ENCODE data around the gene NACC2.
"Not testable (repeated sequence)": the region's sequence is repeated elsewhere in the genome, so short reads cannot be mapped to it uniquely, and the experiment has no call there.

Gene NACC2

DNA sequence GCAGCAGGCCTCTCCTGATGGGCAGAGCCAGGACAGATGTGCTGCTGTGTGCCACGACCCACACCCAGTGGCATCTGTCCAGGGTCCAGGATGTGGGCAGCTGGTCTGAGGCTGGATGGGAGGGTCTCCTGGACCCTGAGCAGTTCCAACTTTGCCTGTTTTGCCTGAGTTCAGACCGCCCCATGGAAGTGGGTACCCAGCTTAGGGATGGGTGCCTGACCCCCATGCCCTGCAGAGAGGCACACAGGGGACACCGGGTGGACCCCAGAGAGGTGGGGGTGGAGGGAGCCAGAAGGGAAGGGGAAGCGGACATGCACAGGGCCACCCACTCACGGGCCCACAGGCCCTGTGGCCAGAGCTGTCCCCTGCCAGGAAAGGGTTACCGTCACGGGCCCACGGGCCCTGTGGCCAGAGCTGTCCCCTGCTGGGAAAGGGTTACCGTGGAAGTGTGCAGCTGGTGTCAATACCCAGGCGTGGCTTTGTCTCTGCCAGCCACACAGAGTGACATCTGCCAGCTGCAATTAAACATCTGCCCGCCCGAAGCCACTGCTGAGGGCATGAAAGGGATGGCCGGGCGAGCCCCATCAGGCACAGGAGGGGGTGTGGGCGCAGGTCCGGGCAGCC is 50.0 kb downstream of the NACC2 start:
- DNase-seq (ENCODE audit: low read depth): no peak

DNA sequence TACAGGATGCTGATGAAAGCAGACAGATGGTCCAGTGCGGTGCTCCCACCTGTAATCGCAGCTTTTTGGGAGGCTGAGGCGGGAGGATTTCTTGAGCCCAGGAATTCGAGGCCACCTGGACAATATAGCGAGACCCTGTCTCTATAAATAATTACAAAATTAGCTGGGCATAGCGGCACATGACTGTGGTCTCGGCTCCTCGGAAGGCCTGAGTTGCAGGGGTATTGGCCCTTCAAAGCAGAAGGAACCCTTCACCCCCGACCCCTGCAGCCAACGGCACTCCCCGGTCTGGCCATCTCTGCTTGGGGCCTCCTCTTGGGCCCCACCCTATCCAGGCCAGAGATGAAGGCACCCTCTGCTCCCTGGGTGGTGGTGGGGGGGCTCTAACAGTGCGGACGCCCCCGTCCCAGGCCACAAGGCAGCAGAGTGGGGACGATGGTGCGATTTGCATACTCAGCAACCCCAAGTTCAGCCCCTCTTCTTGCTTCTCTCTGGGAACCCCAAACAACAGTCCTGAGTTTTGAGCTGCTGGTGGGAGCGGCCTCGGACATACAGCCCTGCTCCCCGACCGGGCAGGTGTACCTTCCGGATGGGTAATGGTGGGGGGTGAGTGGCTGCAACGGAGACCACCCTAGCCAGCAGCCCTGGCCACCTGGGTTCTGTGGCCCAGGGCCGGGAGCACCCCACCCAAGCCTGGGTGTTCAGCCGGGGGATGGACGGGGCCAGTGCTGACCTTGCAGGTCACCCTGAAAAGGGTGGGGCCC is 50.7 kb downstream of the NACC2 start:
- no peak for DNase-seq (ENCODE audit: low read depth)

DNA sequence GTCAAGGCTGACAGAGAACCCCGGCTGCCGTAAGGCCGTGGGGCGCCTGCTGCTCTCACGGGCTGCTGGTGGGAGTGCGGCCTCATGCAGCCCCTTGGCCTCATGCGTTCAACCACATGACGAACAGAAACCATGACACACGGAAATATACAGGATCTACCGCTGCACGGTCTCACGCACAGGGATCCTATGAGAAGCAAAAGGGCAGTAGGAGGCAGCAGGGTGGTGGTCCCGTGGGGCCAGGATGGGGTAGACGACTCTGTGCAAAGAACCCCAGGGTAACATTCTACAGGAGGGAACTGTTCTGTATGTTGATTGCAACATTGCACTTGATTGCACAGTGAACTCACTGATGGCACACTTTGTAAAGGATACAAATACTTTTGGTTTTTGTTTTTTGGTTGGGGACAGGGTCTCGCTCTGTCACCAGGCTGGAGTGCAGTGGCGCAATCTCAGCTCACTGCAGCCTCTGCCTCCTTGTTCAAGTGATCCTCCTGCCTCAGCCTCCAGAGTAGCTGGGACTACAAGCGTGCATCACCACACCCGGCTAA is 51.6 kb downstream of the NACC2 start:
- no peak for DNase-seq (ENCODE audit: low read depth)

DNA sequence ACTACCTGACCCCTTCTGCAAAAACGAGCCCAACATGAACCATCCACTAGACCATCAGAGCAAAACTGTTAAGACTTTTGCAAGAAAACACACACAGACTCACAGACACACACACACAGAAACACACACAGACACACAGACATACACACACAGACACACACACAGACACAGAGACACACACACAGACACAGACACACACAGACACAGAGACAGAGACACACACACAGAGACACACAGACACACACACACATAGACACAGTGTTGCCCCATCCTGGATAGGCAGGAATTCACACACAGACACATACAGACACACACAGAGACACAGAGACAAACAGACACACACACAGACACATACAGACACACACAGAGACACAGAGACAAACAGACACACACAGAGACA is 52.5 kb downstream of the NACC2 start:
- no peak for DNase-seq (ENCODE audit: low read depth)

DNA sequence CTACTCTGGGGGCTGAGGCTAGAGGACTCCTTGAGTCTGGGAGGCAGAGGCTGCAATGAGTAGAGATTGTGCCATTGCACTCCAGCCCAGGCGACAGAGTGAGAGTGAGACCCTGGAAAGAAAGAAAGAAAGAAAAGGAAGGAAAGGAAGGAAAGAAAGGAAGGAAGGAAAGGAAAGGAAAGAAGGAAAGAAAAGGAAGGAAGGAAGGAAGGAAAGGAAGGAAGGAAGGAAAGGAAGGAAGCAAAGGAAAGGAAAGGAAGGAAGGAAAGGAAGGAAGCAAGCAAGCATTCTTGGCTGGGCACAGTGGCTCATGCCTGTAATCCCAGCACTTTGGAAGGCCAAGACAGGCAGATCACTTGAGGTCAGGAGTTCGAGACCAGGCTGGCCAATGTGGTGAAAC is 54.2 kb downstream of the NACC2 start:
- not testable (repeated sequence) for DNase-seq (ENCODE audit: low read depth)

DNA sequence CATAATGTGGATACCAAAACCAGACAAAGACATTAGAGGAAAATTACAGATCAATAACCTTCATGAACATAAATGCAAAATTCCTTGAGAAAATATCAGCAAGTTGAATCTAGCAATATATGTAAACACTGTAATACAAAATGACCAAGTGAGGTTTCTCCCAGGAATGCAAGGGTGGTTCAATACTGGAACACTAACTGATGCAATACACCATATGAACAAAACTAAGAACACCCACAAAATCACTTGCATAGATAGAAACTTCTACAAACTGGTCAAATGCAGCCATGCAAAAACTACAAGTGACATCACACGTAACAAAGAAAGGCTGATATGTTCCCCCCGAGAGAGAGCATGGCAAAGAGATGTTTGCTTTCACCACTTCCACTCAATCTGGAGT is 55.6 kb downstream of the NACC2 start:
- no peak for DNase-seq (ENCODE audit: low read depth)

DNA sequence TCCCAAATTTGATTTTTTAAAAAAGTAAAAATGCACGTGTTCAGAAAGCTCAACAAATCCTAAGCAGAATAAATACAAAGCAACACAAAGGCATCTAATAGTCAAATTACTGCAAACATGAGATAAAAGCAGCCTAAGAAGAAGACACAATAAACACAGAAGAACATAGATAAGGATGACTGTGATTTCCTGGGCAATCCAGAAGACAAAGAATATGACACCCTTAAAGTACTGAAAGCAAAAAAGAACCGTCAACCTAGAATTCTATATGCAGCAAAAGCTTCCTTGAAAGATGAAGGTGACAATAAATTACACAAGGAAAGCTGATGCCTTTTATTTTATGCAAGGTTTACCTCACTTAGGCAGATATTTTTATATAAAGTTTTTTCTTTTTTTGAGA is 58.2 kb downstream of the NACC2 start:
- no peak for DNase-seq (ENCODE audit: low read depth)

DNA sequence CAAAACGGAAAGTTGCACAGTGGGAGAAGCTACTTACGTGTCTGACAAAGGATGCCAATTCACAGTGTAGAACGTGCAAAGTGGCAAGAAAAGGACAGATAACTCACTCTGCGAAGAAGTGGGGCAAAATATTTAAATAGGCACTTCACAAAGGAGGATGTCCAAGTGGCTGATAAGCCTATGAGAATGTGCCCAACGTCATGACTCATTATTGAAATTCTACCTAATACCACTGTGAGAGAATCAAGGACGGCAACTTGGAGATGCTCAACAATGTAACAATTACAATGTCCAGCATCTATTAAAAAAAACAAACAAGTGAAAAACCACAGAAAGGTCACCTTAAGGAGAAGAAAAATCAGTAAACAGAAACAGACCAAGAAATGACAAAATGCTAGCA is 59.0 kb downstream of the NACC2 start:
- no peak for DNase-seq (ENCODE audit: low read depth)

DNA sequence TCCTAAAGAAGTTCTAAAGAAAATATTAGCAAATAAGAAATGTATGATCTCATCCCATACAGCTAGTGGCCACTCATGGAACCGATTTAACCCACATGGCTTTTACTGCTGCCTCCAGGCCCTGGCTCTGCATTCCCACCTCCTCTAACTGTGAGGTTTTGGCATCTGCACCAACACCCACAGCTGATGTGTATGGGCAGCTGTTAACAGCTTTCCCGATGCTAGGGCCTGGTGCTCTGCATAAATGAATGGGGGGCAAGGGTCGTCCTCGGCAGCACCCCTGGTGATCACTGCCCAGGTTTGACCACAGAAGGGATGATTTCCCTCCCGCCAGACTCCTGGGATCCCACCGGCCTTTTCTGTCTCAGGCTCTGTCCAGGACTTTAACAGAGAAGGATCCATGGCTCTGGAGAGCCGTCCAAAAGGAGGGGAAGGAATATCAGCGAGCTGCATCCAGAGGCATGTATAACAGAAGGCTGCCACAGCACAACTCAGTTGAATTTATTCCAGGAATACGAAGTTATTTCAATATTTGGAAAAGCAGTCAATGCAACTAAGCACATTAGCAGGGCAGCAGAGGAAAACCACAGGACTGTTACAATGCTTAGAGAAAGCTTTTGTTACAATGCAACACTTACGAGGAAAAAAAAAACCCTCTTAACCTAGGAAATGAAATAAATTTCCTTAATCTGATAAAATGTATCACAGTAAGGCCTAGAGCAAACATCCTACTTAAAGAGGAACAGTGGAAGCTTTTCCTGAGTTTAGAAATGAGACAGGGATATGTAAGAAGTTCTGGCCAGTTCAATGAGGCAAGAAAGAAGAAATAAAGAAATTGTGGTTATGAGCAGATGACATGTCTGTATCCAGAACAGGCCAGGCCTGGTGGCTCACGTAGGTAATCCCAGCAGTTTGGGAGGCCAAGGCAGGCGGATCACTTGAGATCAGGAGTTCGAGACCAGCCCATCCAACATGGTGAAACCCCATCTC is 63.1 kb downstream of the NACC2 start:
- DNase-seq (ENCODE audit: low read depth): no peak

DNA sequence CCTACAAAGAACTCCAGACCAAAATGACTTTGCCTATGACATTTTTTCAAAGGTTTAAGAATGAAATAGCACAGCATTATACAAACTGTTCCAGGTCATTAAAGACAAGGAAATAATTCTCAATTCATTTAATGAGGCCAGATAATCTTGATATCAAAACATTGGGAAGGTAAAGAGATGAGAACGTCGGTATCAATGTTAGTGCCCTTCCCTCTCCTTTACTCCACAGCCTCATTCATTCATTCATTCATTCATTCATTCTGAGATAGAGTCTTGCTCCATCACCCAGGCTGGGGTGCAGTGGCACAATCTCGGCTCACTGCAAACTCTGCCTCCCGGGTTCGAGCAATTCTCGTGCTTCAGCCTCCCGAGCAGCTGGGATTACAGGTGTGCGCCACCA is 64.0 kb downstream of the NACC2 start:
- no peak for DNase-seq (ENCODE audit: low read depth)

DNA sequence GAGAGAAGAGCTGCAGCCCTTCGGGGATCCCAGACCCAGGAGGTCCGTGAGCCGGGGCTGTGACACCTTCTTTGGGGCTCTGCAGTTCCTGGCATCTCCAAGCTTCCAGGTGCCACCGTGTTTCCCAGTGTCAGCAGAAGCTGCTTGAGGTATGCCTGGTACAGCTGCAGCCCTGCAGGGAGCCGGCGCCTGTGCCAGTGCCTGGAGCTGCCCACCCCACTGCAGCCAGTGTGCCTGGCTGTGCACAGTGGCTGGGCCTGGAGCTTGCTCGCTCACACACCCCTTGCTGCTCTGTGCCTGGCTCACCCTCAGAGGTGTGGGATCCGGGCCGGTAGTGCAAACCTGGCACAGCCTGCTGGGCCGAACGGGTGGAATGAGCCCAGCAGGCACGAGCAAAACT is 65.5 kb downstream of the NACC2 start:
- DNase-seq (ENCODE audit: low read depth): no peak

DNA sequence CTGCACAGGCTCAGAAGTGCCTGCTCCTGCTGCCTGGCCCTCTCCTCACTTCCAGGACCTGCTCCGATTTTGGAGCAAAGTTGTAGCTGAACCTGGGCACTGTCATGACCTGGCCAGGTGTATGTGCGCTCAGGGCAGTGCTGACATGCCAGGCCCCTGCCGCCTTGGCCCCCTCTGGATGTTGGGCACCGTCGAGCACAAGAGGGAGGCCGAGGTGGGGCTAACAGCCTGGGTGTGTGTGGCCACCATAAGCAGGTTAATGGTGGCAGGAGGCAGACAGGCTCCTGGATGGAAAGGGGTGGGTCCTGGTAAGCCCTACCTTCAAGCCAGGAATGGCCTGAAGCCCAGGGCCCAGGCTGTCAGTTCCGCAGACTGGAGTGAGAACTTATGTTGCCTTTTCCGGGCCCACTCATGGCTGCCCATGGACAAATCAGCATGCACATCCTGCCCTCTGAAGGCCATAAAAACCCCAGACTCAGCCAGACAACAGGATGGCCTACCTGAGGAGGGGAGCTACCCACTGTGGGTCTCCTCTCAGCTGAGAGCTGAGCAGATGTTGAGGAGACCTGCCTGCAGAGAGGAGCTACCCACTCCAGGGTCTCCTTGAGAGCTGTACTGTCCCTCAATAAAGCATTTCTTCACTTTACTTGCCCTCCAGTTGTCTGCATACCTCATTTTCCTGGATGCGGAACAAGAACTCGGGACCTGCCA is 66.2 kb downstream of the NACC2 start:
- no peak for DNase-seq (ENCODE audit: low read depth)

DNA sequence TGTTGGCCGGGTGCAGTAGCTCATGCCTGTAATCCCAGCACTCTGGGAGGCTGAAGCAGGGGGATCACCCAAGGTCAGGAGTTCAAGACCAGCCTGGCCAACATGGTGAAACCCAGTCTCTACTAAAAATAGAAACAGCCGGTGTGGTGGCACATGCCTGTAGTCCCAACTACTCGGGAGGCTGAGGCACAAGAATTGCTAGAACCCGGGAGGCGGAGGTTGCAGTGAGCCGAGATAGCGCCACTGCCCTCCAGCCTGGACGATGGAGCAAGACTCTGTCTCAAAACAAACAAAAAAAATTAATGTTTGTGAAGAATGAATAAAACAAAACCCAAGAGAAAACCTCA is 68.2 kb downstream of the NACC2 start:
- DNase-seq (ENCODE audit: low read depth): not testable (repeated sequence)

DNA sequence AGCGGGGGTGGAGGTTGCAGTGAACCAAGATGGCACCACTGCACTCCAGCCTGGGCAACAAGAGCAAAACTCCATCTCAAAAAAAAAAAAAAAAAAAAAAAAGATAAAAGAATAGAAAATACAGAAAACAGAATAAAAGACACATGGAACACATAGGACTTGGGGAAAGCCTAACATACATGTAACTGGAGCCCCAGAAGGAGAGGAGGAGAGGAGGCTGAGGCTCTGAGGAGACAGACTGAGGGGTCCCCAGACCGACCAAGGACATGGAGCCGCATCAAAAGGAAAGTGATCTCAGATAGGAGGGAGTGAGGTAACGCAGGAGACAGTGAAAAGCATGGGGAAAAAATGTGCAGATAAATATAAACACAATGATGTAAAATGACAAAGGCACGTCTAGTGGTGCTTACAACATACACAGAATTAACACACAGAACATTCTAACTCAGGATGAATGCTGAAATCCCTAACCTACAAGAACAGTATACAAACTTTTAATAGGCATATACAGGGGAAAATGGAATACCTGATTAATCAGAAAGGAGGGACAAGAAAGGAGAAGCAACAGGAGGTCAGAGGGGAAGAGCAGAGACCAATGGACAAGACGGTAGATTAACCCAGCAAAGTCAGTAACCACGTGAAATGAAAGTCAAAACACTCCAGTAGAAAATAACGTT is 68.7 kb downstream of the NACC2 start:
- DNase-seq (ENCODE audit: low read depth): no peak

DNA sequence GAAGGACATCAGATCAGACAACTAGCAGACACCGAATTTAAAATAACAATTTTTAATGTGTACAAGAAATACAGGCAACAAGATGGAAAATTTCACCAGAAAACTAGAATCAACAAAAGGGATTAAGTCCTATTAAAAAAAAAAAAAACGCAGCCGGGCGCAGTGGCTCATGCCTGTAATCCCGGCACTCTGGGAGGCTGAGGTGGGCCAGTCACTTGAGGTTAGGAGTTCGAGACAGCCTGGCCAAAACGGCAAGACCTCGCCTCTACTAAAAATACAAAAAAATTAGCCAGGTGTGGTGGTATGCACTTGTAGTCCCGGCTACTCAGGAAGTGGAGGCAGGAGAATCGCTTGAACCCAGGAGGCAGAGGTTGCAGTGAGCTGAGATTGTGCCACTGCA is 69.6 kb downstream of the NACC2 start:
- no peak for DNase-seq (ENCODE audit: low read depth)

DNA sequence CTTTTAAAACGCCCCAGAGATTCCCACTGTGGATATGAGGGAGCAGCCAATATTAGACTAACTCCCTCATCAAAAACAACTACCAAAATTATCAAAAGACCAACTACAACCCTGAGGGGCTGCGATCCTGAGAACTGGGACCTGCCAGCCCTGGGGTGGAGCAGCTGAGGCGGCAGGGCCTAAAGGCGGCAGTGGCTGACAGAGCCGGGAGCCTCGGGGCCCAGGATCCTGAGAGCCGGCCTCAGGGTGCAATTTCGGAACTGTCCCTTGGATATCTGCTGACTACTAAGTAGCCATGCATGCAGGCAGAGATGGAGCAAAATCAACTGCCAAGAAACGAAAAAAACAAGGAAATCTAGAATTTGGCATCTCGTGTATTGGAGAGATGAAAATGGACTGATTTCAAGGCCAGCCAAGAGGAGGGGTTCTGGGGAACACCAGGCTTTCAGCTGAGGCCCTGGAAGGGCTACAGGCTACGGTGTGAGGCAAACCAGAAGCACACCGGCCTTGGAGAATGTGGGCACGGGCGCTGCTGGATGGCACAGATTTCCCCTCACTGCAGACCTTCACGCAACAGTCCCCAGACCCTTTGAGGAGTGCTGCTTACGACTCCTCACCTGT is 70.3 kb downstream of the NACC2 start:
- no peak for DNase-seq (ENCODE audit: low read depth)

DNA sequence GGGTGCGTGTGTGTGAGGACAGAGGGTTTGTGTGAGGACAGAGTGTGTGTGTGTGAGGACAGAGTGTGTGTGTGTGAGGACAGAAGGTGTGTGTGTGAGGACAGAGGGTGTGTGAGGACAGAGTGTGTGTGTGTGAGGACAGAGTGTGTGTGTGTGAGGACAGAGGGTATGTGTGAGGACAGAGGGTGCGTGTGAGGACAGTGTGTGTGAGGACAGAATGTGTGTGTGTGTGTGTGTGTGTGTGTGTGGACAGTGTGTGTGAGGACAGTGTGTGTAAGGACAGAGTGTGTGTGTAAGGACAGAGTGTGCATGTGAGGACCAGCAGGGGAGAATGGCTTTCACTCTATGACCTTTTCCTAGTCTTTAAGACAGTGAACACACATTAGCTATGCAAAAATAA is 70.8 kb downstream of the NACC2 start:
- DNase-seq (ENCODE audit: low read depth): no peak

DNA sequence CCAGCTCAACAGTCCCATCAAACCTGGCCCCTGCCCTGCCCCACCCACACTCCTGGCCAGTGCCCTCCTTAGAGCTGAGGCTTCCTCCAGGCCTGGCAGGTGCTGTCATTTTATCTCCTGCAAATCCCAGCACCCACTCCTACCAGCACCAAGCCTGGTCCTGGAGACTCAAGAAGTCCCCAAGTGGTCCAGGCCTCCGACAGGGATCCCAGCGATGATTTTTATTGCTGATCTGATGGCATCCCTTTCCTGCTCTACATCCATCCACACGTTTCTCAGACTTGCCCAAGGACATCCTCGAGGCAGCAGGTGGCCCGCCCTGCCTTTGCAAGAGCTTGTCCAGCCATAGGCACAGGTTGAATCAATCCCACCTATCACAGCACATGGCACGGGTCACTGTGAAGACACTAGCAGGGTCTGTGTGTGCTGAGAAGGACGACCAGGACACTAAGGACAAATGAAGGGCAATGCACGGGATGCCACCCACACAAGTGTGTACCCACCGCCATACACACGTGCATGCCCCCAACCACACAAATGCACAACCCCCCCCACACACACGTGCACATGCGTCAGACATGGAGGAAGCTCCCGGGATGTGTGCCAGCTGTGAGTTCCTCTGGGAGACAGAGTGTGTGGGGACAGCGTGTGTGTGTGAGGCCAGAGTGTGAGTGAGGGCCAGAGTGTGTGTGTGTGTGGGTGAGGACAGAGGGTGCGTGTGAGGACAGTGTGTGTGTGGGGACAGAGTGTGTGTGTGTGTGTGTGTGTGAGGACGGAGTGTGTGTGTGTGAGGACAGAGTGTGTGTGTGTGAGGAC is 71.5 kb downstream of the NACC2 start:
- no peak for DNase-seq (ENCODE audit: low read depth)

DNA sequence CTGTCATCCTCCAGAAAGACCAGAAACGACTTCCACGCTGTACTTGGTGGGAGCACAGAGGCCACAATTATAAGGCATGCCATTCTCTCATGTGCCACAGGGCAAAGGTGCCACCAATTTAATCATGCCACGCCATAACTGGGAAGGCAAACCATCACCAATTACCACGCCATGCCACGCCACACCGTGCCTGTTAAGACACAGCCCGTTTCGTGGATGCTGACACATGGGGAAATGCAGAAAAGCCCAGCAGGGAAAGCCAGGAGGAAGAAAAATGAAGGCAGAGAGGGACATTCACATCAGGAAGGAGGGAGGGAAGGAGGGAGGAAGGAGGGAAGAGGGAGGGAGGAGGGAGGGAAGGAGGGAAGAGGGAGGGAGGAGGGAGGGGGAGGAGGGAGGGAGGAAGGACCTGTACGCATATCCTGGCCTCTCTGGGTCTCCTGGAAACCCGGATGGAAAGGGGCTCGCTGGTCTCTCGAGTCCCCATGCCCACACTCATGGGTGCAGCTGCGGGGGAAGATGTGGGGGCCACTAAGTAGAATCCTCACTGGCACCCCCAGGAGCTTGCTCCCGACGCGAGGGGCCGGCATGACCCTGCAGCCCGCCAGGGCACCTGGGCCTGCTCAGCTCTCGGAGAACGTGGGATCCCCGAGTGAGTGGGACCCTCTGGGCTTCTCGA is 72.2 kb downstream of the NACC2 start:
- no peak for DNase-seq (ENCODE audit: low read depth)

All from HS-27A (cell line).